GM18520 (cell line): ENCODE data around the gene HLA-G.
"Not testable (repeated sequence)": the region's sequence is repeated elsewhere in the genome, so short reads cannot be mapped to it uniquely, and the experiment has no call there.

Experiments
- ATAC-seq: cut with Tn5 transposase; IDR thresholded peaks from one replicate; pipeline ENCODE4 v1.9.1; 2021; ENCODE audit not compliant: unreplicated experiment

HLA-G gene

GRCh38 chr6:29864037-29864810 is 36.6 kb downstream of the HLA-G start:
- no peak for ATAC-seq

- ATAC-seq: no peak
Measured at GRCh38 chr6:29865631-29866030, 38.0 kb downstream of the HLA-G start.

GRCh38 chr6:29870104-29870503 is 42.5 kb downstream of the HLA-G start:
- no peak for ATAC-seq

GRCh38 chr6:29872791-29873190 is 45.2 kb downstream of the HLA-G start:
- no peak for ATAC-seq

GRCh38 chr6:29875257-29875656 is 47.6 kb downstream of the HLA-G start:
- no peak for ATAC-seq

GRCh38 chr6:29875734-29876133 is 48.1 kb downstream of the HLA-G start:
- ATAC-seq: not testable (repeated sequence)
